ENCODE measurements around the gene DKK1.

DNA sequence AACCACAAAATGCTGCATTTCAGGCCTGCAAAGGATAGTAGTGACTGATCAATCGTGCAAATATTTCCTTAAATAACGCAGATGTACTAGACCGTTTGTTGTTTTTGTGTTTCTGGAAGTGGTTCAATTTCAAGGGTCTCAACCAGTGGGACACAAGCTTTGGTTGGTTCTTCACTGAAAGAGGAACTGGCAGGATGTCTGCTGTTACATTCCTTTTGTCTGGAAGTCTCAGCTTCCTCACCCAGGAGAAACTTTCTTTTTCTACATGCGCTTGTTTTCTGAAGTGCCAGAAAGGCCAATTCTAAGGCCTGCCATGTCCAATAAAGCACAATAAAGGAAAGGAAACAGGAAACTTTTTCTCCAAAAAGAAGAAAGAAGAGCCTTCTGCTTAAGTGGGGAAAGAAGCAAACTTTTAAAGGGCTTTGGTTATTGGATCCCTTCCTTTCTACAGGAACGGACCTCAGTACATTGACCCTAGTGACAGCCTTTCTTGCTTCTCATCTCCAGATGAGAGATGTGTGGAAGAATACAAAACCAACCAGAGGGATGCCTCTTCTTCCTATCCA is 4.1 kb downstream of the DKK1 start:
- TF ChIP-seq, protein P1, sequence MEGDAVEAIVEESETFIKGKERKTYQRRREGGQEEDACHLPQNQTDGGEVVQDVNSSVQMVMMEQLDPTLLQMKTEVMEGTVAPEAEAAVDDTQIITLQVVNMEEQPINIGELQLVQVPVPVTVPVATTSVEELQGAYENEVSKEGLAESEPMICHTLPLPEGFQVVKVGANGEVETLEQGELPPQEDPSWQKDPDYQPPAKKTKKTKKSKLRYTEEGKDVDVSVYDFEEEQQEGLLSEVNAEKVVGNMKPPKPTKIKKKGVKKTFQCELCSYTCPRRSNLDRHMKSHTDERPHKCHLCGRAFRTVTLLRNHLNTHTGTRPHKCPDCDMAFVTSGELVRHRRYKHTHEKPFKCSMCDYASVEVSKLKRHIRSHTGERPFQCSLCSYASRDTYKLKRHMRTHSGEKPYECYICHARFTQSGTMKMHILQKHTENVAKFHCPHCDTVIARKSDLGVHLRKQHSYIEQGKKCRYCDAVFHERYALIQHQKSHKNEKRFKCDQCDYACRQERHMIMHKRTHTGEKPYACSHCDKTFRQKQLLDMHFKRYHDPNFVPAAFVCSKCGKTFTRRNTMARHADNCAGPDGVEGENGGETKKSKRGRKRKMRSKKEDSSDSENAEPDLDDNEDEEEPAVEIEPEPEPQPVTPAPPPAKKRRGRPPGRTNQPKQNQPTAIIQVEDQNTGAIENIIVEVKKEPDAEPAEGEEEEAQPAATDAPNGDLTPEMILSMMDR (IDR thresholded peaks at IDR 0.05; ENCODE audit: insufficient read depth, low read length, poor library complexity, severe bottlenecking) = no peak
- TF ChIP-seq EZH2phosphoT487 (conservative IDR thresholded peaks at IDR 0.05; ENCODE audit: low read length) = no peak

Data from SU-DHL-6 (cell line).